HCEC 1CT (cell line): ENCODE results near the gene ST6GALNAC2.

Experiments
- DNase-seq: peaks from one replicate; pipeline ENCODE4 v3.0.0-alpha.2; 2017

Gene ST6GALNAC2

GRCh38 chr17:76551685-76552084 lies 34.0 kb downstream of the ST6GALNAC2 start:
- DNase-seq = no peak

GRCh38 chr17:76550712-76551615 lies 34.7 kb downstream of the ST6GALNAC2 start:
- DNase-seq = no peak

DNA sequence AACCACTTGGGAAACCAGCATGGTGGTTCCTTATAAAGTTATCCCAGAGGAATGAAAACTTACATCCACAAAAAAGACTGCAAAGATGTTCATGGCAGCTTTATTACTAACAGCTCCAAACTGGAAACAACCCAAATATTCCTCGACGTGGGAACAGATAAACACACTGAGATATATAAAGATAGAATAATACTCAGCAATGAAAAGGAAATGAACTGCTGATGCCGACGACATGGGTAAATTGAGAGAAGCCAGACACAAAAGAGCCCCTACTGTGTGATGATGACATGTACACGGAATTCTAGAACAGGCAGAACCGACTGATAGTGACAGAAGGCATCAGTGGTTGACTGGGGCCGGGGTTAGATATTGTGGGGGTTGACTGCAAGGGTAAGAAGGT lies 36.1 kb downstream of the ST6GALNAC2 start:
- no peak for DNase-seq

DNA sequence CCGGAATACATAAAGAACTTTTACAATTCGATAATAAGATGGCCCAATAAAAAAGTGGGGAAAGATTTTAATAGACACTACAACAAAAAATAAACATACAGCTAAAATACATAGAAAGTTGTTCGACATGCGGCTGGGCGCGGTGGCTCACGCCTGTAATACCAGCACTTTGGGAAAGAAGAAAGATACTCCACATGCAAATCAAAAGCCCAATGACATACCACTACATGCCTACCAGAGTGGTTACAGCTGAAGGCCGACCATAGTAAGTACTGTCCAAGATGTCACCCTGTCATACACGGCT lies 36.5 kb downstream of the ST6GALNAC2 start:
- no peak for DNase-seq

DNA sequence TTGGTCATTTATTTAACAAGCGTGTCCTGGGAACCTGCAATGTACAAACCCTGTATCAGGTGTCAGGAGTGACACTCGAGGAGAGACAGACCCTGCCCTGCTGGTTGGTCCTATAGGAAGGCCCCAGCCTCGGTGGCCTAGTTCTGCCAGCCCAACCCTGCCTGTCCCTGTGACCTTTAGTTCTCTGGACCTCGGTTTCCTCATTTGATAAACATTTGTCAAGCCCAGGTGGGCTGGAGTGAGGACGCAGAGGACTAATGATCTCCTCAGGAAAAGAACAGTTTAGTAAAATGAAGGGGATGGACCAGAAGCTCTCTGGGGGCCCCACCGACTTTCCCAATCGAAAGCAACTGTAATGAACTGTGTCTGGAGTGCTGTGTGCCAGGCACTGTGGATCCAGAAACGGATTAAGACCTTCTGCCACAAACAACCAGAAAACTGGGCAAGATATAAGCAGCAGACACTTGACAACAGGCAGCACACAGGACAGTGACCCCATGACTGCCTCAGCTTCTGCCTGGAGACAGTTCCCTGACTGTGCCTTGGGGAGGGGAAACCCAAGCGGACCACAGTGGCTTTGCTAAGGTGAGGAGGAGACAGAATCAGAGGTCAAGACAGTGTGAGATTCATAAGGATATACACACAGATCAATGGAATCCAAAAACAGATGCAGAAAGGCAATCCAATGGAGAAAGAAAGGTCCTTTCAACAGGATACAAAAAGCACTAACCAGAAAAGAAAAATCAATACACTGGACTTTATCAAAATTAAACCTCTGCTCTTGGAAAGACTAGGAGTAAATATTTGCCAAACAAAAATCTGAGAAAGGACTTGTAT lies 37.1 kb downstream of the ST6GALNAC2 start:
- no peak for DNase-seq

DNA sequence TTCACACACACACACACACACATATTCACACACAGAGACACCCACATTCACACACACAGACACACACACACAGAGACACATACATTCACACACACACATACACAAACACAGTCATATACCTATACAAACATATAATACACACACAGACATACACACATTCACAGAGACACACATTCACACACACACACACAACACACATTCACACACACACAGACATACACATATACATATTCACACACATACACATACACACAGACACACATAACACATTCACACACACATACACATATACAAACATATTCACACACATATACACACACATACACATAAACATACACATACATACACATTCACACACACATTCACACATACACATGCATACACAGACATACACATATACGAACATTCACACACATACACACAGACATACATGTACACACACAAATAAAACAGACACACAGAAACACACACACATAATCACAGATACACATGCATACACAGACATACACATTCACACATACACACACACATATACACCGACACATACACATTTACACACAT lies 37.9 kb downstream of the ST6GALNAC2 start:
- no peak for DNase-seq

GRCh38 chr17:76547183-76547641 lies 38.4 kb downstream of the ST6GALNAC2 start:
- DNase-seq = peak; percentile 81

DNA sequence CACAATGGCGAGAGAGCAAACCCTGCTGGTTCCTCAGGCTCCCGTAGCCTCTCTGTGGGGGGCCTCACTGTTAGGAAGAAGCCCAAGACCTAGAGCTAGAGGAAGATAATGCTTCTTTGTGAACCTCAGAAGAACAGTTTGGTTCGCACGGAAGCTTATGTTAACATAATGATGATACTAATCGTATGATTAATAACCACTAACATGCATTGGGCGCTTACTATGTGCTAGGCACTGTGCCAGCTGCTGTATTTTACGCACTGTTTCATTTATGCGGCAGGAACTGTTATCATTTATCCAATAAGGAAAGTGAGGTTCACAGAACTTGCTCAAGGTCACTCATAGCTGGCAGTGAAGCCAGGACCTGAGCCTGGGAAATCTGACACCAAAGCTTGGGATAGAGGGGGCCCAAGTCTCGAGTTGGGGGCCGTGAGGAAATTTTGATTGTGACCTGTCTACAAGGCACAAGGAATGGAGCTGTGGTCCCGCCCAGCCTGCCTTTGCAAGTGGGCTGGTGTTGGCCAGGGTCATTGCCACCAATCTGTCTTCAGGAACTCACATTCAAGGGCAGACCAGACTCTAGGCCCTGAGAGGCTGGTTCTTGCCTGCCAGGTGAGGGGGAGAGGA lies 39.0 kb downstream of the ST6GALNAC2 start:
- DNase-seq = peak; percentile 98

DNA sequence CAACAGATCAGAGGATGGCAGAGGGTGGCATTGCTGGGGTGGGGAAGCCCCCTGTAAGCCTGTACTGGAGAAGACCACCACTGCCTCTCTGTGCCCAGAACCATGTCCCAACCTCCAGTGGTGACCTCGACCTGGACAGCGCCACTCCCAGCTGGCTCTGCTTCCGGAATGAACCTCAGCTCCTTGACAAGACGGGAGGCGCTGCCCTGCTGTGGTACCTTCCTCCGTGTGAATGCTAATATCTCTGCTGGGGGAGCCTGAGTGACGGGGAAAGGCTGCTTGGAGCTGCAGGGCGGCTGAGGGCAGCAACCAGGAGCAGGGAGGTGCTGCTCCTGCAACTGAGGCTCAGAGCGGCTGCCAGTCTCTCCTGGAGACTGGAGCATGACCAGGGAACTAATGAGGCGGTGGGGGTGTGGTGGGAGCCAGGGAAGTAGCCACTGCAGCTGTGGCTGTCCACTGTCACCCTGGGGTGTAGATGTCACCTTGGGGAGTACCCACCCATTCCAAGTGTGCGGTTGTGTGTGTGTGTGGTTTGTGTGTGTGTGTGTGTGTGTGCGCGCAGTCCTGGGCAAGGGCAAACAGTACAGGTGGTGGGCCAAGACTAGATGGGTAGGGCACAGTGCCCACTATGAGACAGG lies 39.6 kb downstream of the ST6GALNAC2 start:
- DNase-seq = no peak

GRCh38 chr17:76544546-76545365 lies 40.9 kb downstream of the ST6GALNAC2 start:
- no peak for DNase-seq

GRCh38 chr17:76543826-76544545 lies 41.7 kb downstream of the ST6GALNAC2 start:
- no peak for DNase-seq

DNA sequence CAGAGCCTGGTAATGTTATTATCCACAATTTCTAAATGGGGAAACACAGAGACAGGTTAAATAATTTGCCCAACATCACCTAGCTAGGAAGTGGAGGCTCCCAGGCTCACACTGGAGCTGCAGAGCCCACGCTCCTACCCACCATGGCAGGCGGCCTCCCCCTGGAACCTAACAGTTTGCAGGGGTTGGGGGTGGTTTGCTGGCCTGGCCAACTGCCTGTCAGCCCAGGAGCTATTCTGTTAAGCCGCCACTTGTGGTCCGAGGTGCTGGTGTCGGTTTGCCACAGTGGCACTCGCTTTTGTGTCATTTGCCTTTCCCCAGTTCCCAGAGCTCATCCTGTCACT lies 42.2 kb downstream of the ST6GALNAC2 start:
- no peak for DNase-seq

DNA sequence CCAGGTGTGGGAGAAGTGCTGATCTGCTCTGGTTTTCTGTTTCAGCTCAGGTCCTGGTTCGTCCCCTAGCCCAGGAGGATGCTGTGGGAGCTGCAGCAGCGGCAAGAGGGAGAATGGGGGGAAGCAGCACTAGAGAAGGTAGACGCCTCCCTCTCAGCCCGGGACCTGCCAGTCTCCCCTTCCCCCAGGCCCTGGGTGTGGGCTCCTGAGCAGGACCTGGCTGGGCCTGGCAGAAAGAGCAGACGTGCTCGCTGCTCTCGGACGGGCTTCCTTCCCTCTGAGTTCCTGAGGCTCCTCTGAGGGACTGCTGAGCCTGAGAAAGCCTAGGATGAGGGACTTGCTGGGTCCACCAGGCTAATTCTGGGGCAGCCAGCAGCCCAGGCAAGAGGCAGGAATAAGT lies 42.7 kb downstream of the ST6GALNAC2 start:
- no peak for DNase-seq

DNA sequence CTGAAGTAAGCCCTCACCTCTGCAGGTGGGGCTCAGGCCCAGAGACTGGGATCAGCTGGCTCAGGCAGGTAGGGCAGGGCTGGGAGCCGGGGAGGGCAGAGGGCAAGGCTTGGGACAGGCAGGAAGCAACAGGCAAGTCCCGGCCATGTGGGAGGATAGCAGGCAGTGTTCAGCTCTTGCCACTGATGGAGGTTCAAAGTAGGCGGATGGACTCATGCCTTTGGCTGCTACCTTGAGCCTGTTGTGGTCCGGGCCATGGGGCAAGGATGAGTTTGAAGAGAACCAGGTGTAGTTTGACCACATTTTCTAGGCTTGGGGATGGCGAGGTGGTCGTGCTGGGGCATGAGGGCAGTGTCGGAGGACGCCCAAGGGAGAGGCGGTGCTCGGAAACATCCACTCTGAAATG lies 43.1 kb downstream of the ST6GALNAC2 start:
- DNase-seq = no peak

- DNase-seq = no peak
Measured at GRCh38 chr17:76541739-76542454, 43.8 kb downstream of the ST6GALNAC2 start.

DNA sequence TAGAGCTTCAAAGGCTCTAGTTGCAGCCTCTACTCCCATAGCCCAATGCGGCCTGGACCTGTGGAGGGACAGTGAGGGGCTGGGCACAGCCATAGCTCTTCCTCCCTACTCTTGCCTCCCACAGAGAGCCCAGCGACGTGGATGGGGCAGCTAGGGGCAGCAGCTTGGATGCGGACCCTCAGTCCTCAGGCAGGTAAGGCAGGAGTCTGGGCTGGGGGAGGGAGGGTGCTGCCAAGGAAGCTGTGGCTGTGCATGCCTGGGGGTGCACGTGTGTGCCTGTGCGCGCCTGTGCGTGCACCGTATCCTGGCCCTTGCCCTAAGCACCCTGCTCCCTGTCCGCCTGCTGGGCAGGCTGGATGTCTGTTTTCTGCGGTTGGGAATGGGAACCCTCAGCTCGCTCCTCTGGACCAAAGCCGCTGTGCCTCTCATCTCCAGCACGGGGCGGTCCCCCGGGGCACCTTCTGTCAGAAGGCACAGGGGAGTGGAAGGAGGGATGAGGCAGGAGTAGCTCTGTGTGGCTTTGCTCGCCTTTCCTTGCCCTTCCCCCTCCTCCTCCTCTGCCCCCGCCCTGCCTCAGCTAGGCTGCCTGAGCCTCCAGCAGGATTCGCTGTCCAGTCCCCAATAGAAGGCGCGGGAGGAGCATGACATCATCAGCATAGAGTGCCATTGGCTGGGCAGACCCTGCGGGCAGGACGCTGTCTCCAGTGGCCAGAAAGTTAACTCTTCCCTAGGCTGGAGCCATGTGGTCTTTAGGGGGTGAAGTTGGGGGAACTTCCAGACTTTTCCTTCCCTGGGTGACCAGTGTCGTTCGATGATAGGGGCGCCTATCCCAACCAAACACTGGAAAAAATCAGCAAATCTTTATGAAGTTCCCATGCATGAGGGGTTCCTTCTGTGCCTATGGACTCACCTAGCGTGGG lies 45.0 kb downstream of the ST6GALNAC2 start:
- DNase-seq = peak; percentile 96

DNA sequence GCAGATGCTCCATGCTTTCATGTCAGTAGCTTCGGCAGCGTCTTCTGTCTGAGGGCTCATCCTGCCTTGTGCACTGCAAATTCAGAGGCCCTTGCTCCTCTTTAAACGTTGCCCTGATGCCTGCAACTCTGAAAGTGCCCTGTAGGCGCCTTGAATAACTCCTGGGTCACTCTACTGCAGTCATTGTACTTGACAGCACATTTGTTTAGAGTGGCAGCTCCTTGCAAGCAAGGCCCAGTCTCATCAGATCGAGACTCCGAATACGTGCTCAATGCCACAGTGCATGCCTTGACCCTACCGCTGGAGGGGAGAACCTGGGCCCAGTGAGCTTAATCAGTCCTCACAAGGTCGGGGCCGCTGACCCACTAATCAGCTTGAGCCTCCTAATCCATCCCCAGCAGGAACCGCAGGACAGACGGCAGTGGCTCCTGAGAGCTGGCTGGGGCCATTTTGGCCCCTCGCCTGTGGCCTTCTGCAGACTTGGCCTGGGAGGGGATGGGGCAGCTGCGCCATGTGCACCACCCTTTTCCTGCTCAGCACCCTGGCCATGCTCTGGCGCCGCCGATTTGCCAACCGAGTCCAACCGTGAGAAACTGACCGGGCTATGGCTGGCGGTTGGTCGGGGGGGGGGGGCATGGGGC lies 45.9 kb downstream of the ST6GALNAC2 start, which contains the start of gene PRCD:
Gene PRCD, plus strand, starts transcription at position 414 of the 641 bp plus-strand sequence. Its CDS starts 98 bp downstream, at position 512.
- no peak for DNase-seq

DNA sequence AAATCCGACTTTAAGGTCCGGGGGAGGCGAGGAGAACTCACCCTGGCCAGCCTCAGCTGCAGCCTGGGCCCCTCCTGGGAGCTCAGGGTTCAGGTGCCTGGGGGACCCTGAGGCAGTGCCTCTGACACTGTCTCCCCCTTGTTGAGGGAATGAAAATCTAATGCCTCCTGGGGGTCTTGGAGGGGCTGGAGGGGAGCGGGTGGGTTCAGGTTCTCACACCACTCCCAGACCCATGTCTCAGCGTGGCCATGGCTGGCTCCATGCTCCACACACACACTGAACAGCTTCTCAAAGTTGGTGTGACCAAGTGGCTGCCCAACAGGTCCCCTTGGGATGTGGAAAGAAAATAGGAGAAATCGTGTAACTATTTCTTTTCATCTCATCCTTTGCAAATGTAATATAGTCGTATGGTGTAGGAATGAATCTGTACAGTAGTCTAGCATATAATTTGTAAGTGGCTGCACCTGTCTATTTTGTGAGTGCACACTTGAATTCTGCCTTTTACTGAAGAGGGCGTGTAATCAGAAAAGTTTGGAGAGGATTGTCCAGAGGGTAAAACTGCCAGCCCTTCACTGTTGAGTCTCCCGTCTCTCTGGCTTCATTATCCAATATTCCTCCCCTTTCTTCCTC lies 46.6 kb downstream of the ST6GALNAC2 start:
- DNase-seq = no peak
